ENCODE data around the gene GLRX5.
A peak's percentile ranks its signal among the peaks of the same experiment; 100 is the strongest.
"Not testable (repeated sequence)": the region's sequence is repeated elsewhere in the genome, so short reads cannot be mapped to it uniquely, and the experiment has no call there.

GLRX5 gene

DNA sequence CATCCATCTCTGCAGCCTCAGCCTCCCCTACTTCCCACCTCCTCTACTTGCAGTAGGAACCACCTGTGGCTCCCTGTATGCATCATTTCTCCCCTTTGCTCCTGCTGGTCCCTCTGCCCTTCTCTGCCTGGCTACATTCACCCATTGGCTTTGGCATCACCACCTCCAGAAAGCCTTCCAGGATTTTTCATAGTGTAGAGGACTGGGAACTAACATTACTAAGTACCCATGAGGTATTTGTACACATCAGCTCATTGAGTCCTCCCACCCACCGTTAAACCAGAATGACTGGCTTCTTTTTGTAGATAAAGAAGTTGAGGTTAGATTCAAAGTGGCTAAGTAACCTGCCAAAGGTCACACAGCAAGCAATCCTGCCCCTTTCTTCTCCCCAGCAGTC is 35.5 kb upstream of the GLRX5 start:
- no peak for DNase-seq (ENCODE audit: low read depth)

DNA sequence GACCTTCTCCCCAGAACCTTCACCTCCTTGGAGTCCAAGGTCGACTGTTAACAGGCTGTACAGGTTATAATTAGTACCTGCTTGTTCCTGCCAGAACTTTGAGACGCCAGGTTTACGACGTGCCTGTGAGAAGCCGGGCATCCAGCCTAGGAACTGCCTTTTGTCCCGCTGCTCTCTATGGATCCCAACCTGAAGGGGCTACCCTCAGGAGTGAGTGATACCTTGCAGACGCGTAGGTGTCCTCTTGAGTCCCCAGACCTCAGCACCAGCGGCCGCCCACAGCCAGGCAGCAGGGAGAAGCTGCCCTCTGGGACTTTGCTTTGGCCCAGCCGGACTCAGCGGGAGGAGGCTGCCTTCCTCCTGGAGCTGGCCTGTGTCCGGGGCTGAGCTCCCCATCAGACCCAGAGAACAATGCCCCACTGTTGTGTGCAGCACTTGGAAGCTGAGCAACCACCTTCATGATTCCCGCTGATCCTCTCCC is 34.6 kb upstream of the GLRX5 start:
- no peak for DNase-seq (ENCODE audit: low read depth)

DNA sequence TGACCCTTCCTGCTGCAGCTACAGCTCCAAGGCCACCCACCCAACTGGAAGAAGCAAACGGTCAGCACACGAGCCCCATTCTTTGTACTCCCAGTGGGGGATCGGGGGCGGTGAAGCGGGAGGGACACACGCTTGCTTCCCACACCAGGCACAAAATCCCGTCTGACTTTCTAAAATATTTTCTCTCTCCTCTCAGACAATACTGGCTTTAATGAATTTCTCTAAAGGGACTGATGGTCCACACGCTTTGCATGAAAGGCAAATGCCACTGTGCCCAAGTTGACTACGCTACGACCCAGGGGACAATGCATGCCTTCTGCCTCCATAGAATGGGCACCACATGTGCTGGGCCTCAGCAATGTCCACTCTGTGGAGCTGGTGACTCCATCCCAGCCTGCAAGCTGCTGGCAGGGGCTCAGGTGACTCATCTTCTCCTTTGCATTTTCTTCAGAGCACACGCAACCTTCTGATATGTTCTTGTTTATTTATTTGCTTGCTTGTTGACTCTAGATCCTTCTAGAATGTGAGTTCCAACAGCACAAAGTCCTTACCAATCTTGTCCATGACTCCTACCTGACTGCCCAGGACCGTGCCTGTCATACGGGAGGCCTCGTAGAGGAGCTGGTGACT is 34.0 kb upstream of the GLRX5 start:
- no peak for DNase-seq (ENCODE audit: low read depth)

DNA sequence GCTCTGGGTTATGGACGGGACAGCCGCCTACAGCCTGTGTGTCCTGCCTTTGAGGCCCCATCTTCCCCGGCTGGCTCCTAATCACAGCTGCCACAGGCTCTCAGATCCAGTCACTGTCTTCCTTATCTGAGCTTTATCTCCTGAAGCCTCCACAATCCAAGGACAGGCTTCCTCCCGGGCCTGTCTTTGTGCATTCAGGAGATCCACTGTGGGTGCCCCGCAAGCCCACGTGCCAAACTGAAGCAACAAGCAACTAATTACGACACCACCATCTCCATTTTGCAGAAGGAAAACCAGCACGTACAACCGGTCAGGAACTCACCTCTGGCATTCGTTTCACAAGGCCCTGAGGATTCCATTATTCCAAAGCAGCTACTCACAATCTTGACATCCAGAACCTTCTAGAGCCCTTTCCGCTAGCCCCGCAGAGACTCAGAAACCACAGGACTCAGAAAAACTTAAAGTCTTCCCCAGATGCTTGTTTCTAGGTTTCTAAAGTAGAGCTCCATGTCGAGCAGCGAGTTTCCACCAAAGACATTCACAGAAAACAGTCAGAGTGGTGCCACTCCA is 32.4 kb upstream of the GLRX5 start:
- no peak for DNase-seq (ENCODE audit: low read depth)

DNA sequence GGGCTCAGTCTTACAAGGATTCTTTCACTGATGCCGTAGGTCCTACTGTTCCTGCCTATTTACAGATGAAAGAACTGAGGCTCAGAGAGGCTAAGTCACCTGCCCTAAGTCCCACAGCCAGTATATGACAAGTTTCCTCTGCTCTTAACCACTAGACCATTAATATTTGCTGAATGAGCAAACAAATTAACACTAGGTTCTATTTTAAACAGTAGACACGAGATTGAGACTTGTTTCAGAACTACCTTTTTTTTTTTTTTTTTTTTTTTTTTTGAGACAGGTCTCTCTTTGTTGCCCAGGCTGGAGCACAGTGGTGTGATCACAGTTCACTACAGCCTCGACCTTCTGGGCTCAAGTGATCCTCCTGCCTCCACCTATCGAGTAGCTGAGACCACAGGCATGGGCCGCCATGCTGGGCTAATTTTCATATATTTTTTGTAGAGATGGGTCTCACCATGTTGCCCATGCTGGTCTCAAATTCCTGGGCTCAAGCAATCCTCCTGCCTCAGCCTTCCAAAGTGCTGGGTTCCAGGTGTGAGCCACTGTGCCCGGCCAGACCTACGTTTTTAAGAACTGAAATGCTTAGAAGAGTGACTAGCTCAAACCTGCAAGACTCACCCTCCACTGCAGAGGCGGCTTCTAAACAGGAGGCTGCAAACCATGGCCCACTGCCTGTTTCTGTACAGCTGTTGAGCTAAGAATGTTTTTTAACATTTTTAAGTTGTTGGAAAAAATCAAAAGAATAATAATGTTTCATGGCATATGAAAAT is 31.3 kb upstream of the GLRX5 start:
- DNase-seq (ENCODE audit: low read depth), result no peak

DNA sequence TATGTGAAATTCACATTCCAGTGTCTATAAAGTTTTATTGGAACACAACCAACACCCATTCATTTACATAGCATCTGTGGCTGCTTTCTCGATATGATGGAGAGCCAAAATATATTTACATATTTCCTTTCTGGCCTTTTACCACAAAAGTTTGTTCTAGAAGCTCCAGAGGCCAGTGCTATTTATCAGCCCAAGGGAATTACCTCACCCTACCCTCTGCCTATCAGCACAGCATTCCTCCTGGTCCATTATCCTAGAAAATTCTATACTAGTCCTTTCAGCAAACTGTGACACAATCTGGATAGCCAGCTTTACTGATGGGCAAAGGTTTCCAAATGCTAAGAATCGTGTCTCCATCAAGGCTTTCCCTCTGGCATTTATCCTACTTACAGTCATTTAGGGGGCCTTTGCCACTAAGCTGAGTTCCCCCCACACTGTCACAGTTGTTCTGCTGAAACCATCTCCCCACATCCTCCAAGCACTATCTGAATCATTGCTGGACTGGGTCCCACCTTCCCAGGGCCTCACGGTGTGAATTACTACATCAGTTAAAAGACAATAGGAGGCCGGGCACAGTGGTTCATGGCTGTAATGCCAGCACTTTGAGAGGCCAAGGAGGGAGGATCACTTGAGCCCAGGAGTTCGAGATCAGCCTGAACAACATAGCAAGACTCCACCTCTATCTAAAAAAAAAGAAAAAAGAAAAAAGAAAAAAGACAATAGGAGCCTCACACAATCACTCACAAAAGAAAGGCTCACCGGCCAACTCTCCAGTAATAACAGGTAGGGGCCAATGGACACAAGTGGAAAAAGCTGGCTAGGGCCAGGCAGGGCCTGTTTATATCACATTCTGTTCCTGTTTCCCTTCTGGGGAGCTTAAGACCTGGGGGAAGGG is 30.5 kb upstream of the GLRX5 start:
- DNase-seq (ENCODE audit: low read depth), result no peak

DNA sequence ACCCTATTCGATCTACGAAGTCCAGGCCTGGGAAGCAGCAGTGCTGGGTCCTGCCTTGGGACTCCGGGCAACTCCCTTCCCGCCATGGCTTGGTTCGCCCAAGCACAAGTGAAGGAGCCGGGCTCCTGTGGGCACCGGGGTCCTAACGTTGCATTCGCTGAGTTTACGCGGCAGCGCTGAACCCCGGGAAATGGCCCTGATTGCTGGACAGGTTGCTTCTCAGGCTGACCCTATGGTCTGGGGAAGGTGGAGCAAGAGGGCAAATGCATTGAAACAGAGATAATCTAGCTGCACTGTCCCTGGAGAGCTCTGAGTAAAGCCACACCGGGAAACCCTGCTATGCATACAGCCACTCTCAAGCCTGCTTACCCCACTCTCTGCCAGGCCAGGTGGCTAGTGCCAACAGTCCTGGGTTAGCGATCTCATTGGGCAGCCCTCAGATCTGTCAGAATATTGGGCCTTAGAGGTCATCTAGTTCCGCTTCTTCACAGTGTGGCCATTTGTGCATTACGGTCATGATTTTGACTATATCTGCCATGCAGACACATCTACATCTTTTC is 29.7 kb upstream of the GLRX5 start:
- DNase-seq (ENCODE audit: low read depth), result no peak

- no peak for DNase-seq (ENCODE audit: low read depth)
Measured at GRCh38 chr14:95507174-95507573, 27.7 kb upstream of the GLRX5 start.

- DNase-seq (ENCODE audit: low read depth), result no peak
Measured at GRCh38 chr14:95507701-95508103, 27.1 kb upstream of the GLRX5 start.

DNA sequence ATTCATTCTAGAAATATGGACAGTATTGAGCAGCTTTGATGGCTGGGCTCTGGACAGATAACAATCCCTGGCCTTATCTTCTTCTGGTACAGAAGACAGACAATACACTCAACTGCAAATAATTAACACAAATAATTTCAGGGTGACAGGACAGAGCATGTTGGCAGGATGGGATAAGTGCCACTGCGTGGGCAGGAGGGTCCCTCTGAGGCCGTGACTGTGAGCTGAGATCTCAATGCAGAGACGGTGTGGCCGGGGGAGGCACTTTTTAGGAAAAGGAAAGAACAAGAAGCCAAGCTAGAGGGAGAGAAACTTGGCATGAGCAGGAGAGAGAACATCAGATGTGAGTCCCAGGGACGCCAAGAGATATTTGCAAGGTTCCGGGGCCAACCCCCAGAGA is 26.5 kb upstream of the GLRX5 start:
- no peak for DNase-seq (ENCODE audit: low read depth)

DNA sequence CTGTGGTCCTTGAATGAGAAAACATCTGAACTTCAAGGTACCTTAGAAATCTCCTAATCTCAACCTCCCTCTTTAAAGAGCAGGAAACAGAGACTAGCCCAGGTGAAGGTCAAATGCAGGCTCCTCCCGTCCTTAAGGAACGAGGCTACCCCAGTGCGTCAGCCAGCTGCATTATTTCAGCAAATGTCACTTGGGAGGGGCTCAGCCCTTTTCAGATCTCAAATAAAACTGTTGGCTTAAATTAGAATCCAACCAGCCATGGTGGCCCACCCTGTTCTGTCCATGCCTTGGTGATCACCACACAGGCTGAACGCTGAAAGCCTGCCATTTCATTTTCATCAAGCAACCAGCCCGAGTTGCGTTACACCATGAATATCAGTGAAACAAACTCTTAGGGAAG is 25.4 kb upstream of the GLRX5 start:
- DNase-seq (ENCODE audit: low read depth), result no peak

- not testable (repeated sequence) for DNase-seq (ENCODE audit: low read depth)
Measured at GRCh38 chr14:95510344-95510743, 24.5 kb upstream of the GLRX5 start.

DNA sequence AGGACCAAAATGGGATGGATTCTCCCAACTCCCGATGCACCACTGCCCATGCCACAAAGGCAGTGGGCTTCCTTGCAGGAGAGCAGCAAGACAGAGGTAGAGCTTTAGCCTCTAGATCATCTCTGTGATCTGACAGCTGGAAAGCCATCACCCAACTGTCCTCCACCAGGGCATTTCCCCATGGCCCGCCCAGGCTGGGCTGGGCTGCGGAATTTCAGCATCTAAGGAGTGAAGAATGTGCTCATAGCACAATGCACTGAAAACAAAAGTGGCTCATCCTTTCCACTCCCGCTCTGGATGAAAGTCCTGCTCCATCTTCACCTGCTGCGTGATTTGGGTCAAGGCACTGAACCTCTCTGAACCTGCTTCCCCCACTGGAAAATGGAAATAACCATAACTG is 24.0 kb upstream of the GLRX5 start:
- no peak for DNase-seq (ENCODE audit: low read depth)

DNA sequence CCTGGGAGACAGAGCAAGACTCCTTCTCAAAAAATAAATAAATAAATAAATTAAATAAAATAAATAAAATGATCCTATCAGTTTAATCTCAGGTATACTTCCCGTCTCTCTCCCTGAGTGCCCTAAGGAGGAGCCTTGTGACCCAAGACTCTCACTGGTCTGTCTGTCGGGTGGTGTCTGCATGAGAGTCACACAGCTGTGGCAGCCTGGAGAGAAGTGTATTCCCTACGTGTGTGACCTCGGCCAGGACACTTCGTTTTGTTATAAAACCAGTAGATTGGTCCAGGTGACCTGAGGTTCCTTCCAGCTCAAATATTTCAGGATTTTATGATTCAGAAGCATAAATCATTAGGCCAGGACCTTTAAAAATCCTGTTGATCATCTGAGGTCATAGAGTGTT is 23.2 kb upstream of the GLRX5 start:
- no peak for DNase-seq (ENCODE audit: low read depth)

DNA sequence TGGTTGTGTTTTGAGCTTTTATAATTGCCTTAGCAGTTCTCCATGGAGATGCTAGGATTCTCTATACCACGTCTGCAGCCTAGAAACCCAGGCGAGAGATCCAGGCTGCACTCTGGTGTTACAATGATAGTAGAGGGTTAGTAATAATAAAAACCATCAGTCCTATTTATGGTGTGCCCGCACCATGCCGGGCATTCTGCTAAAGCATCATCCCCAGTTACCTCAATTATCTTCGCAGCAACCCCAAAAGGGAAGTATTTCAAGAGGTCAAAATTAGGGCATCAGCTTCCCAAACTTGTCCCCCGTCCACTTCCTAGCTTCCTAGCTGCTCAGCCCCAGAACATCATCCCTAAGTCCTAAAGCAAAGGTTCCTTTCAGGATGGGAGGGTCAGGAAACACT is 21.6 kb upstream of the GLRX5 start:
- no peak for DNase-seq (ENCODE audit: low read depth)

GRCh38 chr14:95514131-95515079 is 20.4 kb upstream of the GLRX5 start:
- no peak for DNase-seq (ENCODE audit: low read depth)

GRCh38 chr14:95515080-95515489 is 19.8 kb upstream of the GLRX5 start:
- no peak for DNase-seq (ENCODE audit: low read depth)

- peak; percentile 73 for DNase-seq (ENCODE audit: low read depth)
Measured at GRCh38 chr14:95515596-95516552, 19.0 kb upstream of the GLRX5 start.

- peak; percentile 42 for DNase-seq (ENCODE audit: low read depth)
Measured at GRCh38 chr14:95516554-95517181, 18.2 kb upstream of the GLRX5 start, which contains the start of gene SYNE3. SYNE3 (minus strand) TSS chr14:95516650; CDS start chr14:95475821, 40,829 bp downstream.
